IMR-90 (cell line): ENCODE data around the gene LTB4R2. TPM values are rescaled to one million over a fixed set of nuclear protein-coding genes. Genes with fewer than 3 reads are reported as not detected.

Experiments used
- ATAC-seq: fragments of 200-7000 bp; cut with Tn5 transposase; 2 replicates; pipeline ENCODE4 v1.9.1; 2020; ENCODE audit warnings: low read depth, mild to moderate bottlenecking, moderate library complexity
- BruUV-seq: library from RNA; stranded (reverse); fragments of 400-500 nt; replicated peaks from 2 replicates; lab custom pipeline; 2021; lab: Mats Ljungman, UMichigan
- CTCF ChIA-PET: fragments of 300-600 bp; formaldehyde crosslinking; extraction: SDS; loops from one replicate; lab custom pipeline; 2021; ENCODE audit warnings: antibody characterized with exemption; lab: Yijun Ruan, JAX
- POLR2A ChIA-PET: fragments of 300-600 bp; sonication (Branson Sonifier 250); formaldehyde crosslinking; loops from one replicate; lab custom pipeline; 2022; ENCODE audit warnings: antibody characterized with exemption; ENCODE audit not compliant: unreplicated experiment; lab: Charles Lee
- DNase-seq: peaks from one replicate; pipeline ENCODE4 v3.0.0; 2013
- H2AFZ ChIP-seq: replicated peaks from 2 replicates; pipeline ENCODE3; 2013; ENCODE audit warnings: low read length, mild to moderate bottlenecking; ENCODE audit not compliant: poor library complexity
- H2AK5ac ChIP-seq: 2 replicates; pipeline ENCODE4 v1.6.1; 2013; ENCODE audit warnings: low read depth, low read length, inconsistent platforms
- H2AK9ac ChIP-seq: replicated peaks from 2 replicates; pipeline ENCODE3; 2013; ENCODE audit warnings: mild to moderate bottlenecking, low read depth, low read length, moderate library complexity; ENCODE audit not compliant: poor library complexity
- H2BK120ac ChIP-seq: 2 replicates; pipeline ENCODE4 v1.6.1; 2013; ENCODE audit warnings: low read depth, low read length, inconsistent platforms
- H2BK15ac ChIP-seq: 3 replicates; pipeline ENCODE4 v1.6.1; 2013; ENCODE audit warnings: low read depth, low read length, inconsistent platforms
- H2BK20ac ChIP-seq: 2 replicates; pipeline ENCODE4 v1.6.1; 2013; ENCODE audit warnings: low read depth, mild to moderate bottlenecking, inconsistent platforms, low read length, moderate library complexity
- H2BK5ac ChIP-seq: 2 replicates; pipeline ENCODE4 v1.6.1; 2013; ENCODE audit warnings: mild to moderate bottlenecking, low read depth, low read length, inconsistent platforms; ENCODE audit not compliant: poor library complexity, severe bottlenecking
- H3K14ac ChIP-seq: replicated peaks from 2 replicates; pipeline ENCODE4 v1.6.1; 2013; ENCODE audit warnings: low read depth, low read length, inconsistent platforms
- H3K18ac ChIP-seq: 2 replicates; pipeline ENCODE4 v1.6.1; 2013; ENCODE audit warnings: low read depth, low read length, control low read depth
- H3K23ac ChIP-seq: 2 replicates; pipeline ENCODE4 v1.6.1; 2013; ENCODE audit warnings: low read depth, low read length, inconsistent platforms
- H3K27ac ChIP-seq: 2 replicates; pipeline ENCODE4 v1.5.1; 2013; ENCODE audit warnings: mild to moderate bottlenecking, control low read depth, low read length; ENCODE audit not compliant: insufficient read depth
- H3K27me3 ChIP-seq: 2 replicates; pipeline ENCODE4 v1.6.1; 2013; ENCODE audit warnings: low read length; ENCODE audit not compliant: control insufficient read depth, insufficient read depth
- H3K36me3 ChIP-seq: 2 replicates; pipeline ENCODE4 v1.6.1; 2013; ENCODE audit warnings: low read length, mixed read lengths; ENCODE audit not compliant: control insufficient read depth, insufficient read depth
- H3K4ac ChIP-seq: 2 replicates; pipeline ENCODE4 v1.6.1; 2013; ENCODE audit warnings: low read depth, low read length, inconsistent platforms
- H3K4me1 ChIP-seq: 2 replicates; pipeline ENCODE4 v1.6.1; 2013; ENCODE audit warnings: low read length, mixed read lengths; ENCODE audit not compliant: control insufficient read depth, insufficient read depth
- H3K4me2 ChIP-seq: 2 replicates; pipeline ENCODE4 v1.6.1; 2013; ENCODE audit warnings: low read depth, mild to moderate bottlenecking, control low read depth, low read length, moderate library complexity
- H3K4me3 ChIP-seq: 2 replicates; pipeline ENCODE4 v1.5.1; 2013; ENCODE audit warnings: low read depth, mild to moderate bottlenecking, control low read depth, low read length, moderate library complexity; ENCODE audit not compliant: insufficient read depth
- H3K56ac ChIP-seq: 2 replicates; pipeline ENCODE4 v1.6.1; 2013; ENCODE audit warnings: low read length, inconsistent platforms; ENCODE audit not compliant: insufficient read depth; ENCODE audit errors: extremely low read depth
- H3K79me1 ChIP-seq, 2 experiments: 2 replicates each; pipeline ENCODE4 v1.6.1; 2013; ENCODE audit warnings: low read length in 2 of 2, inconsistent platforms in 1 of 2, low read depth in 1 of 2
- H3K9ac ChIP-seq: 2 replicates; pipeline ENCODE4 v1.6.1; 2013; ENCODE audit warnings: low read depth, low read length, control low read depth
- H3K9me1 ChIP-seq: 2 replicates; pipeline ENCODE4 v1.6.1; 2013; ENCODE audit warnings: low read length, inconsistent platforms; ENCODE audit not compliant: insufficient read depth
- H3K9me3 ChIP-seq: 2 replicates; pipeline ENCODE4 v1.6.1; 2013; ENCODE audit warnings: low read length; ENCODE audit not compliant: control insufficient read depth, insufficient read depth
- H4K20me1 ChIP-seq: 2 replicates; pipeline ENCODE4 v1.6.1; 2013; ENCODE audit warnings: low read length, inconsistent platforms; ENCODE audit not compliant: insufficient read depth
- H4K5ac ChIP-seq: 2 replicates; pipeline ENCODE4 v1.6.1; 2013; ENCODE audit warnings: mild to moderate bottlenecking, low read depth, low read length, control low read depth
- H4K8ac ChIP-seq, 2 experiments: 2 replicates each; pipeline ENCODE4 v1.6.1; 2013; ENCODE audit warnings: low read depth in 2 of 2, low read length in 2 of 2, control low read depth in 1 of 2, inconsistent platforms in 1 of 2
- H4K91ac ChIP-seq: 2 replicates; pipeline ENCODE4 v1.6.1; 2013; ENCODE audit warnings: low read depth, low read length, inconsistent platforms; ENCODE audit not compliant: insufficient read depth
- CEBPB ChIP-seq: IDR thresholded peaks from 2 replicates; pipeline ENCODE4 v1.6.1; 2012; ENCODE audit warnings: low read depth, low read length, improper control_type of control experiment
- MAFK ChIP-seq: IDR thresholded peaks from 2 replicates; pipeline ENCODE4 v1.6.1; 2012; ENCODE audit warnings: low read depth, low read length, improper control_type of control experiment
- MXI1 ChIP-seq: IDR thresholded peaks from 2 replicates; pipeline ENCODE4 v1.6.1; 2012; ENCODE audit warnings: low read depth, mild to moderate bottlenecking, low read length, moderate library complexity, borderline replicate concordance
- NFE2L2 ChIP-seq: fragments of 150-350 bp; IDR thresholded peaks from 2 replicates; pipeline ENCODE4 v1.6.1; 2016; ENCODE audit warnings: low read depth, mild to moderate bottlenecking, low read length
- POLR2A ChIP-seq: IDR thresholded peaks from 2 replicates; pipeline ENCODE4 v1.6.1; 2012; ENCODE audit warnings: mild to moderate bottlenecking, low read depth, low read length
- RAD21 ChIP-seq: IDR thresholded peaks from 2 replicates; pipeline ENCODE4 v1.6.1; 2012; ENCODE audit warnings: low read length, improper control_type of control experiment
- RCOR1 ChIP-seq: IDR thresholded peaks from 2 replicates; pipeline ENCODE4 v1.6.1; 2012; ENCODE audit warnings: mild to moderate bottlenecking, low read length, improper control_type of control experiment; ENCODE audit not compliant: insufficient replicate concordance
- SMC3 ChIP-seq: fragments of 150-350 bp; IDR thresholded peaks from 2 replicates; pipeline ENCODE4 v1.6.1; 2016; ENCODE audit warnings: low read depth, mild to moderate bottlenecking, antibody characterized with exemption, low read length, moderate library complexity
- WGBS, 2 experiments: methylation state at CpG; one replicate each; pipeline versions ENCODE4 v1.1.5 to v1.1.7; 2013; ENCODE audit warnings: missing lambda C conversion rate in 2 of 2; ENCODE audit not compliant: insufficient read length in 1 of 2; ENCODE audit errors: extremely low coverage in 2 of 2; 5-methylcytosine and 5-hydroxymethylcytosine counted together
- dilution Hi-C: fragments of 300-500 bp; cut with HindIII; formaldehyde crosslinking; loops from one replicate; pipeline ENCODE4 v1.14.3; 2018; ENCODE audit warnings: low sequenced_read_pairs; ENCODE audit not compliant: unreplicated experiment
- in situ Hi-C: fragments of 300-500 bp; cut with MboI; formaldehyde crosslinking; loops from 3 replicates; pipeline ENCODE4 v1.14.3; 2019; ENCODE audit warnings: low sequenced_read_pairs, inconsistent platforms, mixed read lengths
- intact Hi-C: fragments of 100-400 bp; cut with micrococcal nuclease; formaldehyde crosslinking; loops from 2 replicates; pipeline ENCODE4 v1.10.0; 2022
- polyA plus RNA-seq, 3 experiments: library from polyadenylated mRNA; depleted of rRNA; stranded (reverse); fragments of >200 nt; gene quantifications; 2 replicates each; pipeline ENCODE4 v1.2.3, GENCODE V29; 2012; ENCODE audit warnings: low replicate concordance in 1 of 3
- total RNA-seq: library from RNA; depleted of rRNA; stranded (reverse); fragments of >200 nt; gene quantifications from 2 replicates; pipeline ENCODE4 v1.2.3, GENCODE V29; 2012
- TF ChIP-seq, protein P1 (sequence below): fragments of 150-350 bp; IDR thresholded peaks from 2 replicates; pipeline ENCODE4 v1.6.1; 2017; ENCODE audit warnings: mild to moderate bottlenecking, antibody characterized with exemption, low read length, low read depth

LTB4R2 gene
- total and polyA plus RNA-seq, 2 of the 4 experiments (the other 2 are of a cell fraction), result 0.72 to 1.7 TPM

DNA sequence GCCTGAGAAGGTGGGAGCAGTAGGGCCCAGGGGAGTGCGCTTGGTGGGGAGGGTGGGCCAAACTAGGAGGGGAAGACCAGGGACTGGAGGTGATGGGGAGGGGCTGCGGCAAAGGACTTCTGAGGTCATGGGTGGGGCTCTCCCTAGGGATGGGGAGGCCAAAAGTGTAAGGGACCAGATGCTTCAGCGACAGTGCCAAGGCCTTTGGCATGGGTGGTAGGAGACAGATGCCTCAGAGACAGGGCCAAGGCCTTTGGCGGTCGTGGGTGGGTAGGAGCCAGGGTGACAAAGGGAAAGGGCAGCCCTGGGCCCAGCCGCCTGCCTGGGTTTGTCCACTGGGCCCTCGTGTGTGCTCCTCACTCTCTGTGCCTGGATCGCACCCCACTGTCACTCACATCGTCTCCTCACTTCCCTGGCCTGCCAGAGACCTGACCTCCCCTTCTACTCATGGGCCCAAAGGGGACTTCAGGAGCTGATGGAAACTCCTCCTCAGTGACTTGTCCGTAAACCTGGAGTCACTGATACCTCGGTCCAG lies 25.4 kb upstream of the LTB4R2 start:
- no peak overlapping the region for H4K91ac ChIP-seq
- intact Hi-C loops, result no loop called here
- no peaks in the 10 kb centered on the region for H3K4me1 ChIP-seq
- H3K27me3 ChIP-seq, result no peaks in the 10 kb centered on the region
- no peak overlapping the region for H2BK5ac ChIP-seq
- no peak overlapping the region for H3K14ac ChIP-seq
- H2AK9ac ChIP-seq, result no peak overlapping the region
- dilution Hi-C loops, result no loop called here
- no peak for DNase-seq
- no peak overlapping the region for H2AFZ ChIP-seq
- ChIA-PET CTCF (no interaction called here), POLR2A (no interaction called here)
- in situ Hi-C loops, result no loop called here
- ATAC-seq, result no peak
- peaks cover 2% of the 10 kb centered on the region for H3K36me3 ChIP-seq
- no peak overlapping the region for H2AK5ac ChIP-seq
- H2BK15ac ChIP-seq, result no peak overlapping the region
- no peak overlapping the region for H2BK20ac ChIP-seq
- BruUV-seq, result no TSS peak
- no peak overlapping the region for H2BK120ac ChIP-seq
- H3K79me1 ChIP-seq, result peaks cover 0 to 10% of the 10 kb centered on the region in 2 experiments; a peak in 2 of 4 replicates
- no peak overlapping the region for H3K9ac ChIP-seq
- no peak overlapping the region for H4K8ac ChIP-seq
- H4K20me1 ChIP-seq, result no peaks in the 10 kb centered on the region; the same call in 1 of the 2 replicates
- no peak overlapping the region for H3K4me3 ChIP-seq
- 75% methylated on average over 4 of the region's 11 CpGs; no CpG with 5 or more reads in 1 of the 2 experiments for WGBS, 2 experiments
- H3K27ac ChIP-seq, result no peak overlapping the region
- H3K9me3 ChIP-seq, result no peaks in the 10 kb centered on the region
- no peak overlapping the region for H3K23ac ChIP-seq
- H4K5ac ChIP-seq, result no peak overlapping the region
- TF ChIP-seq, protein P1, sequence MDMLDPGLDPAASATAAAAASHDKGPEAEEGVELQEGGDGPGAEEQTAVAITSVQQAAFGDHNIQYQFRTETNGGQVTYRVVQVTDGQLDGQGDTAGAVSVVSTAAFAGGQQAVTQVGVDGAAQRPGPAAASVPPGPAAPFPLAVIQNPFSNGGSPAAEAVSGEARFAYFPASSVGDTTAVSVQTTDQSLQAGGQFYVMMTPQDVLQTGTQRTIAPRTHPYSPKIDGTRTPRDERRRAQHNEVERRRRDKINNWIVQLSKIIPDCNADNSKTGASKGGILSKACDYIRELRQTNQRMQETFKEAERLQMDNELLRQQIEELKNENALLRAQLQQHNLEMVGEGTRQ, result no peak
- no peak for TF ChIP-seq NFE2L2
- no peak for TF ChIP-seq CEBPB
- TF ChIP-seq RCOR1, result no peak
- TF ChIP-seq RAD21, result no peak
- no peak for TF ChIP-seq MXI1
- TF ChIP-seq SMC3, result no peak
- no peak for TF ChIP-seq MAFK
- TF ChIP-seq POLR2A, result no peak
- no peak overlapping the region for H3K18ac ChIP-seq
- no peaks in the 10 kb centered on the region; the same call in 1 of the 2 replicates for H3K9me1 ChIP-seq
- no peak overlapping the region for H3K56ac ChIP-seq
- no peak overlapping the region for H3K4me2 ChIP-seq
- H3K4ac ChIP-seq, result no peak overlapping the region
